Hepatocyte (in vitro differentiated cells): ENCODE results near the gene ABCC11.

Experiments
- CTCF ChIP-seq: fragments of 200-600 bp; sonication (generic); IDR thresholded peaks from 2 replicates; pipeline ENCODE4 v1.5.1; 2016; ENCODE audit warnings: antibody characterized with exemption, mild to moderate bottlenecking; ENCODE audit not compliant: poor library complexity
- EZH2 ChIP-seq: fragments of 200-600 bp; sonication (generic); IDR thresholded peaks from 2 replicates; pipeline ENCODE4 v1.6.1; 2016; ENCODE audit warnings: antibody characterized with exemption, mild to moderate bottlenecking, borderline replicate concordance
- EZH2phosphoT487 ChIP-seq: fragments of 200-600 bp; sonication (generic); IDR thresholded peaks from one replicate; pipeline ENCODE4 v1.6.1; 2018; ENCODE audit warnings: antibody characterized with exemption, mild to moderate bottlenecking, low read depth, moderate library complexity; ENCODE audit not compliant: unreplicated experiment, severe bottlenecking

- TF ChIP-seq CTCF, result no peak
- TF ChIP-seq EZH2, result no peak
- TF ChIP-seq EZH2phosphoT487, result no peak
Measured at GRCh38 chr16:48252013-48252412, 4.7 kb upstream of the ABCC11 start.
